GM12891 (cell line): ENCODE data around the gene NAA60.

Experiments
- DNase-seq: peaks from one replicate; pipeline ENCODE4 v3.0.0; 2011; ENCODE audit warnings: low spot score; ENCODE audit not compliant: insufficient read length
- FAIRE-seq: peaks from 2 replicates; lab custom pipeline; 2011; peaks lifted over from hg19 to GRCh38; lab: Jason Lieb, UNC
- PAX5 ChIP-seq: IDR thresholded peaks from 2 replicates; pipeline ENCODE4 v1.6.1; 2011; ENCODE audit warnings: low read length, moderate library complexity, mild to moderate bottlenecking; ENCODE audit not compliant: insufficient read depth, severe bottlenecking
- POLR2AphosphoS5 ChIP-seq: IDR thresholded peaks from 2 replicates; pipeline ENCODE4 v1.6.1; 2011; ENCODE audit warnings: low read depth, low read length, control low read depth
- TAF1 ChIP-seq: IDR thresholded peaks from 2 replicates; pipeline ENCODE4 v1.6.1; 2011; ENCODE audit warnings: low read depth, low read length, control low read depth

The NAA60 gene

GRCh38 chr16:3534126-3534525, 90.6 kb downstream of the NAA60 start:
- FAIRE-seq = no peak
- no peak for DNase-seq
- no peak for TF ChIP-seq PAX5
- no peak for TF ChIP-seq POLR2AphosphoS5

GRCh38 chr16:3536271-3536731, 92.8 kb downstream of the NAA60 start:
- no peak for TF ChIP-seq POLR2AphosphoS5
- no peak for TF ChIP-seq TAF1
- no peak for FAIRE-seq
- no peak for DNase-seq
